ENCODE data around the gene GPR39.

The GPR39 gene

GRCh38 chr2:132646540-132647108 lies 230.0 kb downstream of the GPR39 start:
- no peak for DNase-seq

GRCh38 chr2:132651115-132652045 lies 234.8 kb downstream of the GPR39 start:
- DNase-seq = no peak

- no peak for DNase-seq
Observed at GRCh38 chr2:132652474-132652873, 235.9 kb downstream of the GPR39 start.

GRCh38 chr2:132654335-132654734 lies 237.7 kb downstream of the GPR39 start:
- DNase-seq = no peak

- DNase-seq = no peak
Observed at GRCh38 chr2:132654968-132655367, 238.4 kb downstream of the GPR39 start.

- no peak for DNase-seq
Observed at GRCh38 chr2:132656266-132656975, 239.8 kb downstream of the GPR39 start.

- DNase-seq = no peak
Observed at GRCh38 chr2:132659331-132659730, 242.7 kb downstream of the GPR39 start.

GRCh38 chr2:132662732-132663131 lies 246.1 kb downstream of the GPR39 start:
- DNase-seq = no peak

GRCh38 chr2:132664096-132664495 lies 247.5 kb downstream of the GPR39 start:
- no peak for DNase-seq

- no peak for DNase-seq
Observed at GRCh38 chr2:132665401-132666140, 249.0 kb downstream of the GPR39 start.

- no peak for DNase-seq
Observed at GRCh38 chr2:132667706-132668105, 251.1 kb downstream of the GPR39 start.

GRCh38 chr2:132668189-132668823 lies 251.7 kb downstream of the GPR39 start:
- peak; percentile 16 for DNase-seq

- DNase-seq = peak; percentile 25
Observed at GRCh38 chr2:132668987-132669907, 252.6 kb downstream of the GPR39 start.

- peak; percentile 25 for DNase-seq
Observed at GRCh38 chr2:132669908-132670495, 253.4 kb downstream of the GPR39 start, which contains the start of gene LYPD1. Gene LYPD1, minus strand, starts transcription at chr2:132670205. Its CDS starts 273 bp downstream, at chr2:132669932.

- DNase-seq = peak; percentile 23
Observed at GRCh38 chr2:132670496-132671150, 254.0 kb downstream of the GPR39 start.

- DNase-seq = no peak
Observed at GRCh38 chr2:132671151-132671835, 254.7 kb downstream of the GPR39 start.

GRCh38 chr2:132676999-132677398 lies 260.4 kb downstream of the GPR39 start:
- DNase-seq = no peak

- no peak for DNase-seq
Observed at GRCh38 chr2:132677661-132678060, 261.1 kb downstream of the GPR39 start.

GRCh38 chr2:132678483-132678882 lies 261.9 kb downstream of the GPR39 start:
- no peak for DNase-seq

GRCh38 chr2:132680544-132680943 lies 263.9 kb downstream of the GPR39 start:
- no peak for DNase-seq

Data from DMS153 (cell line).